Endodermal cell (in vitro differentiated cells): ENCODE data around the gene CST9. TPM values are rescaled to one million over a fixed set of nuclear protein-coding genes. Genes with fewer than 3 reads are reported as not detected.
A peak's percentile ranks its signal among the peaks of the same experiment; 100 is the strongest.
"Not testable (repeated sequence)": the region's sequence is repeated elsewhere in the genome, so short reads cannot be mapped to it uniquely, and the experiment has no call there.

Experiments
- DNase-seq: peaks from one replicate; pipeline ENCODE4 v3.0.0-alpha.2; 2017
- H3K27ac ChIP-seq: 2 replicates; pipeline ENCODE4 v1.5.1; 2013; ENCODE audit warnings: mild to moderate bottlenecking, low read depth, low read length, moderate library complexity
- H3K27me3 ChIP-seq: 2 replicates; pipeline ENCODE4 v1.6.1; 2013; ENCODE audit warnings: mild to moderate bottlenecking, low read length, moderate library complexity; ENCODE audit not compliant: insufficient read depth, control insufficient read depth, poor library complexity, severe bottlenecking
- H3K36me3 ChIP-seq: 2 replicates; pipeline ENCODE4 v1.7.0; 2013; ENCODE audit warnings: mild to moderate bottlenecking, low read length, moderate library complexity; ENCODE audit not compliant: control insufficient read depth, insufficient read depth
- H3K4me1 ChIP-seq: one replicate; pipeline ENCODE4 v1.7.0; 2013; ENCODE audit warnings: low read length; ENCODE audit not compliant: control insufficient read depth, insufficient read depth
- H3K4me3 ChIP-seq: 2 replicates; pipeline ENCODE4 v1.5.1; 2013; ENCODE audit warnings: mild to moderate bottlenecking, low read length, moderate library complexity
- H3K9ac ChIP-seq: 2 replicates; pipeline ENCODE4 v1.6.1; 2013; ENCODE audit warnings: mild to moderate bottlenecking, low read length, moderate library complexity; ENCODE audit not compliant: poor library complexity, severe bottlenecking; ENCODE audit errors: extremely low read depth
- H3K9me3 ChIP-seq: 2 replicates; pipeline ENCODE4 v1.6.1; 2013; ENCODE audit warnings: mild to moderate bottlenecking, low read length, moderate library complexity; ENCODE audit not compliant: control insufficient read depth
- H3K27ac Mint-ChIP-seq: 2 replicates; pipeline ENCODE4 v1.8.0; 2020; ENCODE audit warnings: mixed read lengths
- H3K27me3 Mint-ChIP-seq: 2 replicates; pipeline ENCODE4 v1.8.0; 2021; ENCODE audit warnings: mild to moderate bottlenecking, mixed read lengths; ENCODE audit not compliant: insufficient read depth
- H3K36me3 Mint-ChIP-seq: 2 replicates; pipeline ENCODE4 v1.8.0; 2020; ENCODE audit warnings: low read depth, mixed read lengths
- H3K4me1 Mint-ChIP-seq: 2 replicates; pipeline ENCODE4 v1.8.0; 2020; ENCODE audit warnings: mixed read lengths
- H3K4me3 Mint-ChIP-seq: 2 replicates; pipeline ENCODE4 v1.8.0; 2020; ENCODE audit warnings: mild to moderate bottlenecking, moderate library complexity, mixed read lengths
- H3K9me3 Mint-ChIP-seq: 2 replicates; pipeline ENCODE4 v1.8.0; 2020; ENCODE audit warnings: mild to moderate bottlenecking, mixed read lengths
- WGBS, 2 experiments: methylation state at CpG; one replicate each; pipeline versions ENCODE4 v1.1.5 to v1.1.7; 2013; ENCODE audit warnings: missing lambda C conversion rate in 2 of 2, mixed read lengths in 1 of 2; ENCODE audit not compliant: insufficient coverage in 1 of 2, insufficient read length in 1 of 2; 5-methylcytosine and 5-hydroxymethylcytosine counted together
- total RNA-seq, 2 donors: library from RNA; stranded (reverse); fragmentation: NEBNext Ultra II Directional in 1 of 2; extraction: Animal tissue kit (Norgen Biotek cat#: 25700) in 1 of 2; gene quantifications; 2 replicates in 1 of 2; 3 replicates in 1 of 2; pipeline ENCODE4 v1.2.1, GENCODE V29; 2021
- TF ChIP-seq, protein P1 (sequence below): fragments of 200-600 bp; sonication (generic); conservative IDR thresholded peaks from 2 replicates; pipeline ENCODE4 v1.5.0; 2021; ENCODE audit warnings: antibody characterized with exemption, mild to moderate bottlenecking

The CST9 gene
- total RNA-seq, 2 donors from 2014 or later, result not detected

DNA sequence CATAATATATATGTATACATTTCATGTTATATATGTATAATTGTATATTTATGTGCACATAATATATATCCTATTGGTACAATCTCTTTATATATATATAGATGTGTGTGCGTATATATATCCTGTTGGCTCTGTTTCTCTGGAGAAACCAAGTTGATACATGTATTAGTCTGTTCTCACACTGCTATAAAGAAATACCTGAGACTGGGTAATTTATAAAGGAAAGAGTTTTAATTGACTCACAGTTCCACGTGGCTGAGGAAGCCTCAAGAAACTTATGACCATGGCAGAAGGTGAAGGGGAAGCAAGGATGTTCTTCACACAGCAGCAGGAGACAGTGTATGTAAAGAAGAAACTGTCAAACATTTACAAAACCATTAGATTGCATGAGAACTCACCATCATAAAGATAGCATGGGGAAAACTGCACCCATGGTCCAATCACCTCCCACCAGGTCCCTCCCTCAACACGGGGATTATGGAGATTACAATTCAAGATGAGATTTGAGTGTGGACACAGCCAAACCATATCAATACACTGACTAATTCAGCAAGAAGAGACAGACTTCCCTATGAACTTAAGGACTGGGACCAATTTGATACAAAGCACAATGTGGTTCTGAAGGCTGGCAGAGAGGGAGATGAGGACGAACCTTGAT, 18.1 kb upstream of the CST9 start:
- Mint-ChIP-seq H3K4me3 (no peak overlapping the region), H3K4me1 (peaks cover 34% of the 10 kb centered on the region), H3K36me3 (no peaks in the 10 kb centered on the region), H3K27me3 (no peaks in the 10 kb centered on the region), H3K27ac (no peak overlapping the region), H3K9me3 (no peaks in the 10 kb centered on the region)
- no peak overlapping the region for H3K9ac ChIP-seq
- no peak for DNase-seq
- peaks cover 4% of the 10 kb centered on the region for H3K9me3 ChIP-seq
- TF ChIP-seq, protein P1, sequence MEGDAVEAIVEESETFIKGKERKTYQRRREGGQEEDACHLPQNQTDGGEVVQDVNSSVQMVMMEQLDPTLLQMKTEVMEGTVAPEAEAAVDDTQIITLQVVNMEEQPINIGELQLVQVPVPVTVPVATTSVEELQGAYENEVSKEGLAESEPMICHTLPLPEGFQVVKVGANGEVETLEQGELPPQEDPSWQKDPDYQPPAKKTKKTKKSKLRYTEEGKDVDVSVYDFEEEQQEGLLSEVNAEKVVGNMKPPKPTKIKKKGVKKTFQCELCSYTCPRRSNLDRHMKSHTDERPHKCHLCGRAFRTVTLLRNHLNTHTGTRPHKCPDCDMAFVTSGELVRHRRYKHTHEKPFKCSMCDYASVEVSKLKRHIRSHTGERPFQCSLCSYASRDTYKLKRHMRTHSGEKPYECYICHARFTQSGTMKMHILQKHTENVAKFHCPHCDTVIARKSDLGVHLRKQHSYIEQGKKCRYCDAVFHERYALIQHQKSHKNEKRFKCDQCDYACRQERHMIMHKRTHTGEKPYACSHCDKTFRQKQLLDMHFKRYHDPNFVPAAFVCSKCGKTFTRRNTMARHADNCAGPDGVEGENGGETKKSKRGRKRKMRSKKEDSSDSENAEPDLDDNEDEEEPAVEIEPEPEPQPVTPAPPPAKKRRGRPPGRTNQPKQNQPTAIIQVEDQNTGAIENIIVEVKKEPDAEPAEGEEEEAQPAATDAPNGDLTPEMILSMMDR, result no peak
- H3K27ac ChIP-seq, result no peak overlapping the region
- H3K4me1 ChIP-seq, result peaks cover 2% of the 10 kb centered on the region
- no peak overlapping the region for H3K4me3 ChIP-seq
- no peaks in the 10 kb centered on the region for H3K36me3 ChIP-seq
- no peaks in the 10 kb centered on the region for H3K27me3 ChIP-seq
- 83% methylated on average over 2 to 4 of the region's 4 CpGs for WGBS, 2 experiments

DNA sequence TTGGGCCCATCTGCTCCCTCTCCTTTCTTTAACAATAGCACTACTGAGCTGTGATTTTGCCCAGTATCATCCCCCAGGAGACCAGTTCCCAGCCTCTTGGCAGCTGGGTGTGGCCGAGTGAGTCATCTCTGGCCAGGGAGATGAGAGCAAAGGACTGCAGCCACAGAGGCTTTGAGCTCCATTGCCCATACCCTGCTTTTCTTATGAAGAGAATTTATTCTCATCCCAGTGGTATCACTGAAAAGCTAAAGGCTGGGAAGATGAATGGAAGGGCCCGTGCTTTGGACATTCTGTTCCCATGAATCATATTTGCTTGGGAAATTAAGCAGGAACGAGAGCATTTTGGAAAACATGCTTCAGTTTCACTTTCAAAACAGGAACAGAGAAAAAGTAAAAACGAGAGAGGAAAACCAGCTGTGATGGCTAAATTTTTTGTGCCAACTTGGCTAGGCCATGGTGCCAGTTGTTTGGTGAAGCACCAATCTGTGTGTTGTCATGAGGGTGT, 17.2 kb upstream of the CST9 start:
- H3K4me1 ChIP-seq, result no peaks in the 10 kb centered on the region
- no peaks in the 10 kb centered on the region for H3K27me3 ChIP-seq
- Mint-ChIP-seq H3K4me3 (no peak overlapping the region), H3K27ac (no peak overlapping the region), H3K27me3 (peaks cover 6% of the 10 kb centered on the region), H3K36me3 (no peaks in the 10 kb centered on the region), H3K9me3 (no peaks in the 10 kb centered on the region), H3K4me1 (peaks cover 29% of the 10 kb centered on the region)
- peak; percentile 80 for DNase-seq
- H3K4me3 ChIP-seq, result no peak overlapping the region
- TF ChIP-seq, protein P1, result no peak
- H3K27ac ChIP-seq, result no peak overlapping the region
- 60 to 66% methylated on average over 3 to 4 of the region's 4 CpGs for WGBS, 2 experiments
- H3K9ac ChIP-seq, result no peak overlapping the region
- peaks cover 4% of the 10 kb centered on the region for H3K9me3 ChIP-seq
- no peaks in the 10 kb centered on the region for H3K36me3 ChIP-seq

DNA sequence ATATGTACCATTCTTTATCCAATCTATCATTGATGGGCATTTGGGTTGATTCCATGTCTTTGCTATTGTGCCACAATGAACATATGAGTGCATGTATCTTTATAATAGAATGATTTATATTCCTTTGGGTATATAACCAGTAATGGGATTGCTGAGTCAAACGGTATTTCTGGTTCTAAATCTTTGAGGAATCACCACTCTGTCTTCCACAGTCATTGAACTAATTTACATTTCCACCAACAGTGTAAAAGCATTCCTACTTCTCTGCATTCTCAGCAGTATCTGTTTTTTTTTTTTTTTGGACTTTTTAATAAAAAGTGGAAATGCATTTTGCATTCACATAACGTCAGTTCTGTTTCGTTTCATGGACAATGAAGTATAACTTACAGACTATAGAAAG, 16.7 kb upstream of the CST9 start:
- not testable (repeated sequence) for H3K4me1 ChIP-seq, H3K4me3 Mint-ChIP-seq, H3K36me3 Mint-ChIP-seq, H3K27me3 ChIP-seq, H3K9me3 ChIP-seq, H3K9ac ChIP-seq, H3K9me3 Mint-ChIP-seq, H3K36me3 ChIP-seq, H3K4me3 ChIP-seq, DNase-seq, H3K27me3 Mint-ChIP-seq, H3K27ac ChIP-seq, H3K27ac Mint-ChIP-seq
- H3K4me1 Mint-ChIP-seq, result peaks cover 29% of the 10 kb centered on the region
- WGBS, 2 experiments, result 91% methylated on average over 1 of the region's 3 CpGs; no CpG with 5 or more reads in 1 of the 2 experiments

DNA sequence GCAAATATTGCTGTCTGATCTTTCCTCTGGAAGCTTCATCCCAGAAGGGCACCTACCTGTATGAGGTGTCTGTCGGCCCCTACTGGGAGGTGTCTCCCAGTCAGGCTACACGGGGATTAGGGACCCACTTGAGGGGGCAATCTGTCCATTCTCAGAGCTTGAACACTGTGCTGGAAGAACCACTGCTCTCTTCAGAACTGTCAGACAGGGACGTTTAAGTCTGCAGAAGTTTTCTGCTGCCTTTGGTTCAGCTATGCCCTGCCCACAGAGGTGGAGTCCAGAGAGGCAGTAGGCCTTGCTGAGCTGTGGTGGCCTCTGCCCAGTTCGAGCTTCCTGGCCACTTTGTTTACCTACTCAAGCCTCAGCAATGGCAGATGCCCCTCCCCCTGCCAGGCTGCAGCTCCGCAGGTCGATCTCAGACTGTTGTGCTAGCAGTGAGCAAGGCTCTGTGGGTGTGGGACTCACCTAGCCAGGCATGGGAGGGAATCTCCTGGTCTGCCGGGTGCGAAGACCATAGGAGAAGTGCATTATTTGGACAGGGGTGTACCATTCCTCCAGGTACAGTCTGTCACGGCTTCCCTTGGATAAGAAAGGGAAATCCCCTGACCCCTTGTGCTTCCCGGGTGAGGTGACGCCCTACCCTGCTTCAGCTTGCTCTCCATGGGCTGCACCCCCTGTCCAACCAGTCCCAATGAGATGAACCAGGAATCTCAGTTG, 15.1 kb upstream of the CST9 start:
- peaks cover 10% of the 10 kb centered on the region for H3K27me3 Mint-ChIP-seq
- not testable (repeated sequence) for H3K4me3 Mint-ChIP-seq, DNase-seq, H3K36me3 Mint-ChIP-seq, H3K4me1 ChIP-seq, H3K9ac ChIP-seq, H3K9me3 ChIP-seq, H3K27me3 ChIP-seq, H3K27ac Mint-ChIP-seq, H3K27ac ChIP-seq, H3K36me3 ChIP-seq, H3K4me3 ChIP-seq, H3K9me3 Mint-ChIP-seq
- WGBS, 2 experiments, result 84 to 91% methylated on average over 5 to 11 of the region's 11 CpGs
- H3K4me1 Mint-ChIP-seq, result peaks cover 20% of the 10 kb centered on the region
